Glutamatergic neuron (in vitro differentiated cells): ENCODE data around the gene COL6A2. TPM values are rescaled to one million over a fixed set of nuclear protein-coding genes. Genes with fewer than 3 reads are reported as not detected.
"Not testable (repeated sequence)": the region's sequence is repeated elsewhere in the genome, so short reads cannot be mapped to it uniquely, and the experiment has no call there.

Experiments used
- DNase-seq: peaks from one replicate; pipeline ENCODE4 v3.0.0; 2022
- H3K27ac Mint-ChIP-seq: one replicate; pipeline ENCODE4 v1.8.0; 2020; ENCODE audit warnings: mild to moderate bottlenecking, mixed read lengths, inconsistent platforms; ENCODE audit not compliant: unreplicated experiment
- H3K27me3 Mint-ChIP-seq: one replicate; pipeline ENCODE4 v1.8.0; 2020; ENCODE audit warnings: mild to moderate bottlenecking, moderate library complexity, mixed read lengths, inconsistent platforms; ENCODE audit not compliant: unreplicated experiment
- H3K36me3 Mint-ChIP-seq: one replicate; pipeline ENCODE4 v1.8.0; 2020; ENCODE audit warnings: mild to moderate bottlenecking, mixed read lengths, inconsistent platforms; ENCODE audit not compliant: unreplicated experiment
- H3K4me1 Mint-ChIP-seq: one replicate; pipeline ENCODE4 v1.8.0; 2020; ENCODE audit warnings: mild to moderate bottlenecking, low read depth, mixed read lengths, inconsistent platforms; ENCODE audit not compliant: unreplicated experiment
- H3K4me3 Mint-ChIP-seq: one replicate; pipeline ENCODE4 v1.8.0; 2020; ENCODE audit warnings: mild to moderate bottlenecking, mixed read lengths, inconsistent platforms; ENCODE audit not compliant: unreplicated experiment
- H3K9me3 Mint-ChIP-seq: one replicate; pipeline ENCODE4 v1.8.0; 2020; ENCODE audit warnings: mild to moderate bottlenecking, moderate library complexity, mixed read lengths, inconsistent platforms; ENCODE audit not compliant: unreplicated experiment
- CTCF ChIP-seq: fragments of 200-600 bp; sonication (generic); IDR thresholded peaks from one replicate; pipeline ENCODE4 v1.5.0; 2021; ENCODE audit not compliant: partially characterized antibody, unreplicated experiment
- total RNA-seq: library from RNA; stranded (reverse); fragmentation: NEBNext Ultra II Directional; extraction: Animal tissue kit (Norgen Biotek cat#: 25700); gene quantifications from one replicate; pipeline ENCODE4 v1.2.1, GENCODE V29; 2021; ENCODE audit not compliant: unreplicated experiment

The COL6A2 gene
- total RNA-seq, 1 donor from 2014 or later = 55.2 TPM

- H3K27ac Mint-ChIP-seq = no peak overlapping the region
- H3K36me3 Mint-ChIP-seq = peaks cover 33% of the 10 kb centered on the region
- no peak for DNase-seq
Observed at GRCh38 chr21:46058431-46059145, 39.3 kb upstream of the COL6A2 start.

DNA sequence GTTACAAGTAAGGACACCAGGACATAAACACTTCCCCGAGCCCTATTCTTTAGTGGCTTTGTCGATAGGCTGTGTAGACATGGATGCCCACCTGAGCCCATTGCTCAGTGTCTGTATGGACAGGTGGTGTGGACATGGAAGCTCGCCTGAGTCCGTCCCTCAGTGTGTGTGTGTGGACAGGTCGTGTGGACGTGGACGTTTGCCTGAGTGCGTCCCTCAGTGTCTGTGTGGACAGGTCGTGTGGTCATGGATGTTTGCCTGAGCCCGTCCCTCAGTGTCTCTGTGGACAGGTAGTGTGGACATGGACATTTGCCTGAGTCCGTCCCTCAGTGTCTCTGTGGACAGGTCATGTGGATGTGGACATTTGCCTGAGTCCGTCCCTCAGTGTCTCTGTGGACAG, 38.7 kb upstream of the COL6A2 start:
- peaks cover 20% of the 10 kb centered on the region for H3K9me3 Mint-ChIP-seq
- no peak overlapping the region for H3K4me3 Mint-ChIP-seq
- H3K27ac Mint-ChIP-seq = no peak overlapping the region
- H3K4me1 Mint-ChIP-seq = peaks cover 7% of the 10 kb centered on the region
- peaks cover 9% of the 10 kb centered on the region for H3K27me3 Mint-ChIP-seq
- peaks cover 33% of the 10 kb centered on the region for H3K36me3 Mint-ChIP-seq
- no peak for DNase-seq
- TF ChIP-seq CTCF = no peak

More at GRCh38 chr21:46058431-46059145, 39.3 kb upstream of the COL6A2 start:
- H3K4me3 Mint-ChIP-seq = peak overlapping the region; percentile 16
- peaks cover 20% of the 10 kb centered on the region for H3K9me3 Mint-ChIP-seq
- no peak for TF ChIP-seq CTCF
- H3K4me1 Mint-ChIP-seq = peaks cover 7% of the 10 kb centered on the region
- peaks cover 9% of the 10 kb centered on the region for H3K27me3 Mint-ChIP-seq

DNA sequence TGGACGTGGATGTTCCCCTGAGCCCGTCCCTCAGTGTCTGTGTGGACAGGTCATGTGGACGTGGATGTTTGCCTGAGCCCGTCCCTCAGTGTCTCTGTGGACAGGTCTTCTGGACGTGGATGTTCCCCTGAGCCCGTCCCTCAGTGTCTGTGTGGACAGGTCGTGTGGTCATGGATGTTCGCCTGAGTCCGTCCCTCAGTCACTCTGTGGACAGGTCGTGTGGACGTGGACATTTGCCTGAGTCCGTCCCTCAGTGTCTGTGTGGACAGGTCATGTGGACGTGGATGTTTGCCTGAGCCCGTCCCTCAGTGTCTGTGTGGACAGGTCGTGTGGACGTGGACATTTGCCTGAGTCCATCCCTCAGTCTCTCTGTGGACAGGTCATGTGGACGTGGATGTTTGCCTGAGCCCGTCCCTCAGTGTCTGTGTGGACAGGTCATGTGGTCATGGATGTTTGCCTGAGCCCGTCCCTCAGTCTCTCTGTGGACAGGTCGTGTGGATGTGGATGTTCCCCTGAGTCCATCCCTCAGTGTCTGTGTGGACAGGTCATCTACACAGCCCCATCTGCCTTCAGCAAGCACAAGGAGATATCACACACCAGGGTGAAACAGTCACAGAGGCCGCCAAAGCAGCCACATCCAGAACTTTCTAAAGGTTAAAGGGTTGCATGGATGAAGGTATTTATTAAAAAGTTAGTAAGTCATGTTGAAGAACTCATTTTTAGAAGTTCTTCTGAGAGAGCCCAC, 38.0 kb upstream of the COL6A2 start:
- H3K4me1 Mint-ChIP-seq, DNase-seq, H3K4me3 Mint-ChIP-seq, H3K27me3 Mint-ChIP-seq, H3K27ac Mint-ChIP-seq: not testable (repeated sequence)
- Mint-ChIP-seq H3K36me3 (peaks cover 33% of the 10 kb centered on the region), H3K9me3 (peaks cover 18% of the 10 kb centered on the region)

DNA sequence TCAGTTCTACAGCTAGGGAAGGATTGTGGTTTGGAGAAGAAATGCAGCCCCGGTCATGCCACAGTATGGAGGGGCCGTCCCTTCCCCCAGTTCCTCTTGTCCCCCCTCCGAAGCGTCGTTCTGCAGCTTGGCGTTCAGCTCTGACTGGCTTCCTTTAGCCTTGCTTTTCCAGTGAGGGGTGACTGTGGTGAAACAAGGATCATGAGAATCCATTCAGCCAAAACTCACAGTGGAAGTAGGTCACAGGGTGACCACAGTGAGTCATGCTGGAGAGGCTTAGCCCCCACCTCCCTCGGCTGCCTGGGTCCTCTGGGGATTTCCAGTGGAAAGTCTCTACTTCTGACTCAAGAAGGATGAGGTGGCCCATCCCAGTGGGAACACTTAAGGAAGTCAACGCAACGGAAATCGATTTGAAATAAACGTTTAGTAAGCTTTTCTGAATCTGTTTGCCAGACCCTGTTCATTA, 37.3 kb upstream of the COL6A2 start:
- H3K4me3 Mint-ChIP-seq = no peak overlapping the region
- no peak for TF ChIP-seq CTCF
- peaks cover 33% of the 10 kb centered on the region for H3K36me3 Mint-ChIP-seq
- peaks cover 18% of the 10 kb centered on the region for H3K9me3 Mint-ChIP-seq
- H3K4me1 Mint-ChIP-seq = peaks cover 6% of the 10 kb centered on the region
- H3K27ac Mint-ChIP-seq = no peak overlapping the region
- peaks cover 9% of the 10 kb centered on the region for H3K27me3 Mint-ChIP-seq
- no peak for DNase-seq

GRCh38 chr21:46061063-46061462, 36.8 kb upstream of the COL6A2 start:
- peaks cover 33% of the 10 kb centered on the region for H3K36me3 Mint-ChIP-seq
- peaks cover 7% of the 10 kb centered on the region for H3K27me3 Mint-ChIP-seq
- TF ChIP-seq CTCF = no peak
- no peak for DNase-seq
- H3K4me1 Mint-ChIP-seq = peaks cover 7% of the 10 kb centered on the region
- peaks cover 17% of the 10 kb centered on the region for H3K9me3 Mint-ChIP-seq
- no peak overlapping the region for H3K27ac Mint-ChIP-seq
- no peak overlapping the region for H3K4me3 Mint-ChIP-seq
